ENCODE results near the gene LEO1. TPM values are rescaled to one million over a fixed set of nuclear protein-coding genes. Genes with fewer than 3 reads are reported as not detected.

Gene LEO1
- total RNA-seq, 1 donor from 2014 or later: 16.2 TPM

GRCh38 chr15:51970132-51970817 is 1.3 kb downstream of the LEO1 start:
- Histone ChIP-seq H3K36me3 (ENCODE audit: control insufficient read depth in 3 of 3, insufficient read depth in 3 of 3, low read length in 3 of 3) (peaks cover 2 to 7% (median 4%) of the 10 kb centered on the region in 3 donors), H3K9me3 (ENCODE audit: control insufficient read depth in 3 of 3, low read length in 3 of 3) (no peaks in the 10 kb centered on the region), H3K4me3 (ENCODE audit: low read length in 3 of 3) (peak overlapping the region; percentile 94 to 96 (median 96)), H3K9ac (ENCODE audit: low read depth in 1 of 3, low read length in 3 of 3) (peak overlapping the region in 1 of 3 donors; percentile 99), H3K27ac (ENCODE audit: low read depth, low read length) (no peak overlapping the region), H3K27me3 (ENCODE audit: control insufficient read depth in 3 of 3, insufficient read depth in 3 of 3, low read length in 3 of 3) (no peaks in the 10 kb centered on the region), H3K4me1 (ENCODE audit: control insufficient read depth in 3 of 3, insufficient read depth in 3 of 3, low read length in 3 of 3) (peaks cover 5 to 20% (median 7%) of the 10 kb centered on the region in 3 donors)

GRCh38 chr15:51969728-51970127 is 1.9 kb downstream of the LEO1 start:
- Histone ChIP-seq H3K4me1 (ENCODE audit: control insufficient read depth in 3 of 3, insufficient read depth in 3 of 3, low read length in 3 of 3) (peaks cover 5 to 20% (median 7%) of the 10 kb centered on the region in 3 donors), H3K4me3 (ENCODE audit: low read length in 3 of 3) (no peak overlapping the region), H3K9me3 (ENCODE audit: control insufficient read depth in 3 of 3, low read length in 3 of 3) (no peaks in the 10 kb centered on the region), H3K9ac (ENCODE audit: low read depth in 1 of 3, low read length in 3 of 3) (no peak overlapping the region), H3K27ac (ENCODE audit: low read depth, low read length) (no peak overlapping the region), H3K27me3 (ENCODE audit: control insufficient read depth in 3 of 3, insufficient read depth in 3 of 3, low read length in 3 of 3) (no peaks in the 10 kb centered on the region), H3K36me3 (ENCODE audit: control insufficient read depth in 3 of 3, insufficient read depth in 3 of 3, low read length in 3 of 3) (peaks cover 2 to 7% (median 4%) of the 10 kb centered on the region in 3 donors)

GRCh38 chr15:51967583-51967982 is 4.0 kb downstream of the LEO1 start:
- Histone ChIP-seq H3K36me3 (ENCODE audit: control insufficient read depth in 3 of 3, insufficient read depth in 3 of 3, low read length in 3 of 3) (peaks cover 2 to 5% (median 4%) of the 10 kb centered on the region in 3 donors), H3K9ac (ENCODE audit: low read depth in 1 of 3, low read length in 3 of 3) (no peak overlapping the region), H3K4me1 (ENCODE audit: control insufficient read depth in 3 of 3, insufficient read depth in 3 of 3, low read length in 3 of 3) (peaks cover 5 to 18% (median 7%) of the 10 kb centered on the region in 3 donors), H3K27ac (ENCODE audit: low read depth, low read length) (no peak overlapping the region), H3K9me3 (ENCODE audit: control insufficient read depth in 3 of 3, low read length in 3 of 3) (no peaks in the 10 kb centered on the region), H3K4me3 (ENCODE audit: low read length in 3 of 3) (no peak overlapping the region), H3K27me3 (ENCODE audit: control insufficient read depth in 3 of 3, insufficient read depth in 3 of 3, low read length in 3 of 3) (no peaks in the 10 kb centered on the region)

GRCh38 chr15:51966192-51966591 is 5.4 kb downstream of the LEO1 start:
- Histone ChIP-seq H3K27ac (ENCODE audit: low read depth, low read length) (no peak overlapping the region), H3K9me3 (ENCODE audit: control insufficient read depth in 3 of 3, low read length in 3 of 3) (no peaks in the 10 kb centered on the region)

GRCh38 chr15:51965691-51966090 is 5.9 kb downstream of the LEO1 start:
- H3K27me3 ChIP-seq (ENCODE audit: control insufficient read depth in 3 of 3, insufficient read depth in 3 of 3, low read length in 3 of 3): no peaks in the 10 kb centered on the region
- peaks cover 0 to 18% (median 16%) of the 10 kb centered on the region in 3 donors for H3K36me3 ChIP-seq (ENCODE audit: control insufficient read depth in 3 of 3, insufficient read depth in 3 of 3, low read length in 3 of 3)
- H3K9me3 ChIP-seq (ENCODE audit: control insufficient read depth in 3 of 3, low read length in 3 of 3): no peaks in the 10 kb centered on the region
- no peak overlapping the region for H3K27ac ChIP-seq (ENCODE audit: low read depth, low read length)
- H3K4me3 ChIP-seq (ENCODE audit: low read length in 3 of 3): no peak overlapping the region
- no peak overlapping the region for H3K9ac ChIP-seq (ENCODE audit: low read depth in 1 of 3, low read length in 3 of 3)
- peaks cover 2 to 8% (median 4%) of the 10 kb centered on the region in 3 donors for H3K4me1 ChIP-seq (ENCODE audit: control insufficient read depth in 3 of 3, insufficient read depth in 3 of 3, low read length in 3 of 3)

More at GRCh38 chr15:51966192-51966591, 5.4 kb downstream of the LEO1 start:
- peaks cover under 1 to 15% (median 14%) of the 10 kb centered on the region in 3 donors for H3K36me3 ChIP-seq (ENCODE audit: control insufficient read depth in 3 of 3, insufficient read depth in 3 of 3, low read length in 3 of 3)
- H3K27me3 ChIP-seq (ENCODE audit: control insufficient read depth in 3 of 3, insufficient read depth in 3 of 3, low read length in 3 of 3): no peaks in the 10 kb centered on the region
- no peak overlapping the region for H3K9ac ChIP-seq (ENCODE audit: low read depth in 1 of 3, low read length in 3 of 3)
- no peak overlapping the region for H3K4me3 ChIP-seq (ENCODE audit: low read length in 3 of 3)
- peaks cover 5 to 13% (median 7%) of the 10 kb centered on the region in 3 donors for H3K4me1 ChIP-seq (ENCODE audit: control insufficient read depth in 3 of 3, insufficient read depth in 3 of 3, low read length in 3 of 3)

GRCh38 chr15:51955504-51955903 is 16.1 kb downstream of the LEO1 start:
- no peaks in the 10 kb centered on the region for H3K4me1 ChIP-seq (ENCODE audit: control insufficient read depth in 3 of 3, insufficient read depth in 3 of 3, low read length in 3 of 3)
- no peak overlapping the region for H3K27ac ChIP-seq (ENCODE audit: low read depth, low read length)
- H3K36me3 ChIP-seq (ENCODE audit: control insufficient read depth in 3 of 3, insufficient read depth in 3 of 3, low read length in 3 of 3): peaks cover 26 to 58% (median 57%) of the 10 kb centered on the region in 3 donors
- no peak overlapping the region for H3K9ac ChIP-seq (ENCODE audit: low read depth in 1 of 3, low read length in 3 of 3)
- no peaks in the 10 kb centered on the region for H3K9me3 ChIP-seq (ENCODE audit: control insufficient read depth in 3 of 3, low read length in 3 of 3)
- no peak overlapping the region for H3K4me3 ChIP-seq (ENCODE audit: low read length in 3 of 3)
- H3K27me3 ChIP-seq (ENCODE audit: control insufficient read depth in 3 of 3, insufficient read depth in 3 of 3, low read length in 3 of 3): no peaks in the 10 kb centered on the region

- Histone ChIP-seq H3K4me3 (ENCODE audit: low read length in 3 of 3) (no peak overlapping the region), H3K9ac (ENCODE audit: low read depth in 1 of 3, low read length in 3 of 3) (no peak overlapping the region), H3K4me1 (ENCODE audit: control insufficient read depth in 3 of 3, insufficient read depth in 3 of 3, low read length in 3 of 3) (no peaks in the 10 kb centered on the region), H3K36me3 (ENCODE audit: control insufficient read depth in 3 of 3, insufficient read depth in 3 of 3, low read length in 3 of 3) (peaks cover 34 to 66% (median 57%) of the 10 kb centered on the region in 3 donors), H3K27ac (ENCODE audit: low read depth, low read length) (no peak overlapping the region), H3K9me3 (ENCODE audit: control insufficient read depth in 3 of 3, low read length in 3 of 3) (no peaks in the 10 kb centered on the region), H3K27me3 (ENCODE audit: control insufficient read depth in 3 of 3, insufficient read depth in 3 of 3, low read length in 3 of 3) (no peaks in the 10 kb centered on the region)
Observed at GRCh38 chr15:51952805-51953204, 18.8 kb downstream of the LEO1 start.

- H3K36me3 ChIP-seq (ENCODE audit: control insufficient read depth in 3 of 3, insufficient read depth in 3 of 3, low read length in 3 of 3): peaks cover 35 to 49% (median 48%) of the 10 kb centered on the region in 3 donors
- H3K4me3 ChIP-seq (ENCODE audit: low read length in 3 of 3): no peak overlapping the region
- H3K27ac ChIP-seq (ENCODE audit: low read depth, low read length): no peak overlapping the region
- H3K27me3 ChIP-seq (ENCODE audit: control insufficient read depth in 3 of 3, insufficient read depth in 3 of 3, low read length in 3 of 3): no peaks in the 10 kb centered on the region
- no peak overlapping the region for H3K9ac ChIP-seq (ENCODE audit: low read depth in 1 of 3, low read length in 3 of 3)
- no peaks in the 10 kb centered on the region for H3K9me3 ChIP-seq (ENCODE audit: control insufficient read depth in 3 of 3, low read length in 3 of 3)
- peaks cover 0 to 4% (median under 1%) of the 10 kb centered on the region in 3 donors for H3K4me1 ChIP-seq (ENCODE audit: control insufficient read depth in 3 of 3, insufficient read depth in 3 of 3, low read length in 3 of 3)
Observed at GRCh38 chr15:51947124-51947523, 24.5 kb downstream of the LEO1 start.

- H3K4me3 ChIP-seq (ENCODE audit: low read length in 3 of 3): no peak overlapping the region
- H3K36me3 ChIP-seq (ENCODE audit: control insufficient read depth in 3 of 3, insufficient read depth in 3 of 3, low read length in 3 of 3): peaks cover 3 to 10% (median 10%) of the 10 kb centered on the region in 3 donors
Observed at GRCh38 chr15:51939216-51939615, 32.4 kb downstream of the LEO1 start.

GRCh38 chr15:51938286-51938685 is 33.3 kb downstream of the LEO1 start:
- H3K4me1 ChIP-seq (ENCODE audit: control insufficient read depth in 3 of 3, insufficient read depth in 3 of 3, low read length in 3 of 3): peaks cover 2 to 7% (median 6%) of the 10 kb centered on the region in 3 donors
- H3K9ac ChIP-seq (ENCODE audit: low read depth in 1 of 3, low read length in 3 of 3): no peak overlapping the region
- H3K4me3 ChIP-seq (ENCODE audit: low read length in 3 of 3): no peak overlapping the region
- no peaks in the 10 kb centered on the region for H3K9me3 ChIP-seq (ENCODE audit: control insufficient read depth in 3 of 3, low read length in 3 of 3)
- H3K27me3 ChIP-seq (ENCODE audit: control insufficient read depth in 3 of 3, insufficient read depth in 3 of 3, low read length in 3 of 3): no peaks in the 10 kb centered on the region
- H3K36me3 ChIP-seq (ENCODE audit: control insufficient read depth in 3 of 3, insufficient read depth in 3 of 3, low read length in 3 of 3): peaks cover 3 to 10% (median 10%) of the 10 kb centered on the region in 3 donors
- H3K27ac ChIP-seq (ENCODE audit: low read depth, low read length): no peak overlapping the region

More at GRCh38 chr15:51939216-51939615, 32.4 kb downstream of the LEO1 start:
- Histone ChIP-seq H3K4me1 (ENCODE audit: control insufficient read depth in 3 of 3, insufficient read depth in 3 of 3, low read length in 3 of 3) (peaks cover 2 to 7% (median 6%) of the 10 kb centered on the region in 3 donors), H3K27ac (ENCODE audit: low read depth, low read length) (no peak overlapping the region), H3K9me3 (ENCODE audit: control insufficient read depth in 3 of 3, low read length in 3 of 3) (no peaks in the 10 kb centered on the region), H3K9ac (ENCODE audit: low read depth in 1 of 3, low read length in 3 of 3) (peak overlapping the region in 1 of 3 donors; percentile 20), H3K27me3 (ENCODE audit: control insufficient read depth in 3 of 3, insufficient read depth in 3 of 3, low read length in 3 of 3) (no peaks in the 10 kb centered on the region)

Measured in skeletal muscle tissue (tissue), 4 donors.